ENCODE measurements around the gene KRT79. TPM values are rescaled to one million over a fixed set of nuclear protein-coding genes. Genes with fewer than 3 reads are reported as not detected.

KRT79 gene
- polyA plus RNA-seq, 1 experiment = 0.04 TPM

GRCh38 chr12:52836042-52836466 is 1.9 kb upstream of the KRT79 start:
- Histone ChIP-seq H3K27ac (ENCODE audit: low read depth, low read length) (peak overlapping the region; percentile 21), H3K4me3 (ENCODE audit: low read depth, low read length) (no peak overlapping the region), H3K27me3 (ENCODE audit: control insufficient read depth, insufficient read depth, low read length) (no peaks in the 10 kb centered on the region), H3K9me3 (ENCODE audit: control insufficient read depth, insufficient read depth, low read length) (no peaks in the 10 kb centered on the region)
- no peak for DNase-seq (ENCODE audit: low read depth, low spot score)
- ChIA-PET CTCF (no interaction called here), POLR2A (no interaction called here)
- TF ChIP-seq, protein P1, sequence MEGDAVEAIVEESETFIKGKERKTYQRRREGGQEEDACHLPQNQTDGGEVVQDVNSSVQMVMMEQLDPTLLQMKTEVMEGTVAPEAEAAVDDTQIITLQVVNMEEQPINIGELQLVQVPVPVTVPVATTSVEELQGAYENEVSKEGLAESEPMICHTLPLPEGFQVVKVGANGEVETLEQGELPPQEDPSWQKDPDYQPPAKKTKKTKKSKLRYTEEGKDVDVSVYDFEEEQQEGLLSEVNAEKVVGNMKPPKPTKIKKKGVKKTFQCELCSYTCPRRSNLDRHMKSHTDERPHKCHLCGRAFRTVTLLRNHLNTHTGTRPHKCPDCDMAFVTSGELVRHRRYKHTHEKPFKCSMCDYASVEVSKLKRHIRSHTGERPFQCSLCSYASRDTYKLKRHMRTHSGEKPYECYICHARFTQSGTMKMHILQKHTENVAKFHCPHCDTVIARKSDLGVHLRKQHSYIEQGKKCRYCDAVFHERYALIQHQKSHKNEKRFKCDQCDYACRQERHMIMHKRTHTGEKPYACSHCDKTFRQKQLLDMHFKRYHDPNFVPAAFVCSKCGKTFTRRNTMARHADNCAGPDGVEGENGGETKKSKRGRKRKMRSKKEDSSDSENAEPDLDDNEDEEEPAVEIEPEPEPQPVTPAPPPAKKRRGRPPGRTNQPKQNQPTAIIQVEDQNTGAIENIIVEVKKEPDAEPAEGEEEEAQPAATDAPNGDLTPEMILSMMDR (IDR thresholded peaks at IDR 0.05; ENCODE audit: low read depth, low read length) = no peak

GRCh38 chr12:52835271-52836041 is 1.3 kb upstream of the KRT79 start:
- H3K27me3 ChIP-seq (ENCODE audit: control insufficient read depth, insufficient read depth, low read length) = no peaks in the 10 kb centered on the region

DNA sequence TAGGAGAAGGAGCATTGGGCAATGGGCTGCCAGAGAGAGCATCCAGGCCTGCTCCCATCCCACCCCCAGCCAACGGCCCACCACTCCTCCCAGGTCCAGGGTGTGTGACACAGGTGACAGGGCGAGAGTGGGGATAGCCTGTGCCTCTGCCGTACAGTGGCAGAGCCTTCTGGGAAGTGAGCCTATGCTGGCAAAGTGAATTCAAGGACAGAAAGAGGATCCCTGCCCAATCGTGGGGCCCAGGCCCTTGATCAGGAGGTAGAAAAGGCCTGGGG is 553 bp upstream of the KRT79 start:
- Histone ChIP-seq H3K27me3 (ENCODE audit: control insufficient read depth, insufficient read depth, low read length) (no peaks in the 10 kb centered on the region), H3K4me3 (ENCODE audit: low read depth, low read length) (no peak overlapping the region), H3K27ac (ENCODE audit: low read depth, low read length) (no peak overlapping the region), H3K9me3 (ENCODE audit: control insufficient read depth, insufficient read depth, low read length) (no peaks in the 10 kb centered on the region)
- POLR2A ChIA-PET = no interaction called here
- no peak for DNase-seq (ENCODE audit: low read depth, low spot score)
- CTCF ChIA-PET = no interaction called here
- TF ChIP-seq, protein P1 (IDR thresholded peaks at IDR 0.05; ENCODE audit: low read depth, low read length) = no peak

More at GRCh38 chr12:52835271-52836041, 1.3 kb upstream of the KRT79 start:
- ChIA-PET CTCF (no interaction called here), POLR2A (interaction anchor here (0.6 kb wide), 1 partner anchor 1356 kb away, joined by 3 read pairs; no protein-coding TSS in a partner anchor)
- Histone ChIP-seq H3K27ac (ENCODE audit: low read depth, low read length) (no peak overlapping the region), H3K9me3 (ENCODE audit: control insufficient read depth, insufficient read depth, low read length) (no peaks in the 10 kb centered on the region), H3K4me3 (ENCODE audit: low read depth, low read length) (no peak overlapping the region)
- DNase-seq (ENCODE audit: low read depth, low spot score) = no peak
- TF ChIP-seq, protein P1 (IDR thresholded peaks at IDR 0.05; ENCODE audit: low read depth, low read length) = no peak

DNA sequence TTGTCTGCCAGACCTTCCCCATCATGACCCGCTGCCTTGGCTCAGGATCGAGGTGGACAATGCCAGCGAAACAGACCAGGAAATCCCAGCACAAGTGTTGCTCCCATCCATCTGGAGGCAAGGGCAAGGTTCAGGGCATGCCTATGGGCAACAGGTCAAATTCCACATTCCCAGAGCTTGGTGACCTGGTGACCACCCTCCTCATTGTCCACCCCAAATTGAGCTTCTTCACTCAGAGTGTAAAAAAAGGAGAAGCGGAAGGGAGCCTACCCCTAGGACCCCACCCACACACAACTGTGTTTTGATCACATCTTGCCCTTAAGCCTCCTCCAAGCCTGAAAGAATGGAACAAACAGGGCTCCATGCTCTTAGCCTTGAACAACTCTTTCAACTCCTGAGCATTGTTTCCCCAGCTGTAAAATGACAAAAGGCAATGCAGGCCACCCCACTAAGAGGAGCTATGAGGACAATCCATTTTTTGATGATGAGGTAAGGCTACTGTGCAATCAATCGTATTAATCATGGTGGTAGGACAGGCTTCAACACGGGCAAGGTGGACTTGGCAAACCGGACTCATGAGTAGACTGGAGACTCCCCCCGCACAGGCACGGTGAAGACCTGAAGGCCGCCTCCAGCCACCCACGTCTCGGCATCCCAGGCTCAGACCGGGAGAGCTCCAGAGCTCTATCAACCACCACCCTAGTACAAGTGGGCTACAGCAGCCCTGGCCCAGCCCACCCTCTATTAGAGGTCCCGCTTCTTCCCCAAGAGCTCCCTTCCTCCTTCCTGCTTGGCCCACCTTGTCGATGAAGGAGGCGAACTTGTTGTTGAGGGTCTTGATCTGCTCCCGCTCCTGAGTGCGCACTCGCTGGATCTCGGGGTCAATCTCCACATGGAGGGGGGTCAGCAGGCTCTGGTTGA is 866 bp downstream of the KRT79 start:
- TF ChIP-seq, protein P1 (IDR thresholded peaks at IDR 0.05; ENCODE audit: low read depth, low read length) = no peak
- Histone ChIP-seq H3K9me3 (ENCODE audit: control insufficient read depth, insufficient read depth, low read length) (no peaks in the 10 kb centered on the region), H3K27me3 (ENCODE audit: control insufficient read depth, insufficient read depth, low read length) (no peaks in the 10 kb centered on the region), H3K4me3 (ENCODE audit: low read depth, low read length) (no peak overlapping the region), H3K27ac (ENCODE audit: low read depth, low read length) (no peak overlapping the region)
- POLR2A ChIA-PET = no interaction called here
- DNase-seq (ENCODE audit: low read depth, low spot score) = no peak
- CTCF ChIA-PET = no interaction called here

DNA sequence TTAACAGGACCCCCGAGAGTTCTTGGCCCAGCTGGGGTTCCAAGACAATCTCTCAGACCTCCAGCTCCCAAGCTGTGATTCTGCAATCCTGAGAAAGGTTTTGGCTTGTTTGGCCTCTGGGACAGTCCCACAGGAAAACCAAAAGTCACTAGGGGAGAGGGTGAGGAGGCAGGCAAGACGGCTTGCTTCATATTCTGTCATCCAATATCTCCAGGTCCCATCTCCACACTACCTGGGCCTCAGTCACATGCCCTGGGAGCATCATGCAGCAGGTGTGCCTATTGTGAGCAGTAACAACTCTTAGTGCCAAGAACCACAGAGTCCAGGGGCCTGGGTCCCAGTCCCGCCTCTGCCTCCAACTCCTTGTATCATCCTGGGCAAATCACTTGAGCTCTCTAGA is 1.7 kb downstream of the KRT79 start:
- H3K9me3 ChIP-seq (ENCODE audit: control insufficient read depth, insufficient read depth, low read length) = no peaks in the 10 kb centered on the region
- no peak overlapping the region for H3K27ac ChIP-seq (ENCODE audit: low read depth, low read length)
- ChIA-PET CTCF (no interaction called here), POLR2A (no interaction called here)
- no peak for DNase-seq (ENCODE audit: low read depth, low spot score)
- no peak overlapping the region for H3K4me3 ChIP-seq (ENCODE audit: low read depth, low read length)
- no peaks in the 10 kb centered on the region for H3K27me3 ChIP-seq (ENCODE audit: control insufficient read depth, insufficient read depth, low read length)
- TF ChIP-seq, protein P1 (IDR thresholded peaks at IDR 0.05; ENCODE audit: low read depth, low read length) = no peak
